Measurements from ENCODE around the gene TENM4. TPM values are rescaled to one million over a fixed set of nuclear protein-coding genes. Genes with fewer than 3 reads are reported as not detected.

Gene TENM4
- polyA plus RNA-seq, 1 donor from 2014 or later: 16.8 TPM

- no peaks in the 10 kb centered on the region for H3K36me3 ChIP-seq (ENCODE audit: insufficient read depth, low read length)
- H3F3A ChIP-seq (ENCODE audit: insufficient read depth, low read length, poor library complexity, severe bottlenecking): no peaks in the 10 kb centered on the region
- TF ChIP-seq MXI1 (conservative IDR thresholded peaks at IDR 0.05; ENCODE audit: poor library complexity, severe bottlenecking) (no peak), CTCF (IDR thresholded peaks at IDR 0.05; ENCODE audit: poor library complexity, severe bottlenecking) (no peak), RAD21 (conservative IDR thresholded peaks at IDR 0.05) (no peak), REST (IDR thresholded peaks at IDR 0.05; ENCODE audit: borderline replicate concordance) (no peak), EP300 (conservative IDR thresholded peaks at IDR 0.05; ENCODE audit: poor library complexity, severe bottlenecking) (no peak), POLR2AphosphoS5 (IDR thresholded peaks at IDR 0.05) (no peak), SMC3 (conservative IDR thresholded peaks at IDR 0.05; ENCODE audit: poor library complexity) (no peak), EZH2 (IDR thresholded peaks at IDR 0.05; ENCODE audit: borderline replicate concordance, insufficient read depth, low read length, poor library complexity, severe bottlenecking) (no peak), TAF1 (IDR thresholded peaks at IDR 0.05; ENCODE audit: low read depth) (no peak)
- H3K9me2 ChIP-seq (ENCODE audit: insufficient read depth, low read length): no peaks in the 10 kb centered on the region
- H3K9me3 ChIP-seq (ENCODE audit: low read length): no peaks in the 10 kb centered on the region
- no peaks in the 10 kb centered on the region for H3K27me3 ChIP-seq (ENCODE audit: insufficient read depth, low read depth, low read length)
- peaks cover 68% of the 10 kb centered on the region for H3K79me2 ChIP-seq (replicated peaks; ENCODE audit: insufficient read depth, low read length)
- no peak overlapping the region for H2AFZ ChIP-seq (ENCODE audit: low read depth, low read length)
- no peak overlapping the region for H3K4me3 ChIP-seq (ENCODE audit: low read length)
- H3K27ac ChIP-seq (ENCODE audit: low read length): no peak overlapping the region
- peaks cover 4% of the 10 kb centered on the region for H4K20me1 ChIP-seq (ENCODE audit: insufficient read depth)
- no peak overlapping the region for H3K4me2 ChIP-seq (ENCODE audit: low read length)
- H3K9ac ChIP-seq (ENCODE audit: low read length): no peak overlapping the region
These were observed 15.4 kb downstream of the TENM4 start for GRCh38 chr11:79425463-79425862.

- no peak overlapping the region for H3K27ac ChIP-seq (ENCODE audit: low read length)
- no peak overlapping the region for H2AFZ ChIP-seq (ENCODE audit: low read depth, low read length)
- H3K9ac ChIP-seq (ENCODE audit: low read length): no peak overlapping the region
These were observed 17.1 kb downstream of the TENM4 start for GRCh38 chr11:79423736-79424135.

More at GRCh38 chr11:79423736-79424135, 17.1 kb downstream of the TENM4 start:
- H4K20me1 ChIP-seq (ENCODE audit: insufficient read depth): peaks cover under 1% of the 10 kb centered on the region
- no peaks in the 10 kb centered on the region for H3K27me3 ChIP-seq (ENCODE audit: insufficient read depth, low read depth, low read length)
- peaks cover 54% of the 10 kb centered on the region for H3K79me2 ChIP-seq (replicated peaks; ENCODE audit: insufficient read depth, low read length)
- H3K36me3 ChIP-seq (ENCODE audit: insufficient read depth, low read length): no peaks in the 10 kb centered on the region
- no peak overlapping the region for H3K4me2 ChIP-seq (ENCODE audit: low read length)
- TF ChIP-seq EZH2 (IDR thresholded peaks at IDR 0.05; ENCODE audit: borderline replicate concordance, insufficient read depth, low read length, poor library complexity, severe bottlenecking): no peak
- no peak for TF ChIP-seq REST (IDR thresholded peaks at IDR 0.05; ENCODE audit: borderline replicate concordance)
- TF ChIP-seq SMC3 (conservative IDR thresholded peaks at IDR 0.05; ENCODE audit: poor library complexity): no peak
- no peak for TF ChIP-seq CTCF (IDR thresholded peaks at IDR 0.05; ENCODE audit: poor library complexity, severe bottlenecking)
- TF ChIP-seq POLR2AphosphoS5 (IDR thresholded peaks at IDR 0.05): no peak
- no peak for TF ChIP-seq RAD21 (conservative IDR thresholded peaks at IDR 0.05)
- no peak for TF ChIP-seq EP300 (conservative IDR thresholded peaks at IDR 0.05; ENCODE audit: poor library complexity, severe bottlenecking)
- TF ChIP-seq TAF1 (IDR thresholded peaks at IDR 0.05; ENCODE audit: low read depth): no peak
- TF ChIP-seq MXI1 (conservative IDR thresholded peaks at IDR 0.05; ENCODE audit: poor library complexity, severe bottlenecking): no peak
- no peaks in the 10 kb centered on the region for H3K9me3 ChIP-seq (ENCODE audit: low read length)
- H3K9me2 ChIP-seq (ENCODE audit: insufficient read depth, low read length): no peaks in the 10 kb centered on the region
- no peak overlapping the region for H3K4me3 ChIP-seq (ENCODE audit: low read length)
- no peaks in the 10 kb centered on the region for H3F3A ChIP-seq (ENCODE audit: insufficient read depth, low read length, poor library complexity, severe bottlenecking)
